CD4-positive, alpha-beta T cell treated with Interleukin-21 for 1 hour (primary cell): Measurements from ENCODE around the gene TMEM245.
"Not testable (repeated sequence)": the region's sequence is repeated elsewhere in the genome, so short reads cannot be mapped to it uniquely, and the experiment has no call there.

Experiments used
- DNase-seq: peaks from one replicate; pipeline ENCODE4 v3.0.0-alpha.2; 2020

The TMEM245 gene

GRCh38 chr9:109060191-109060590 is 59.6 kb downstream of the TMEM245 start:
- DNase-seq: no peak

- DNase-seq: not testable (repeated sequence)
Observed at GRCh38 chr9:109053121-109053520, 66.6 kb downstream of the TMEM245 start.

GRCh38 chr9:109052416-109052815 is 67.3 kb downstream of the TMEM245 start:
- no peak for DNase-seq

GRCh38 chr9:109051733-109052132 is 68.0 kb downstream of the TMEM245 start:
- DNase-seq: no peak

DNA sequence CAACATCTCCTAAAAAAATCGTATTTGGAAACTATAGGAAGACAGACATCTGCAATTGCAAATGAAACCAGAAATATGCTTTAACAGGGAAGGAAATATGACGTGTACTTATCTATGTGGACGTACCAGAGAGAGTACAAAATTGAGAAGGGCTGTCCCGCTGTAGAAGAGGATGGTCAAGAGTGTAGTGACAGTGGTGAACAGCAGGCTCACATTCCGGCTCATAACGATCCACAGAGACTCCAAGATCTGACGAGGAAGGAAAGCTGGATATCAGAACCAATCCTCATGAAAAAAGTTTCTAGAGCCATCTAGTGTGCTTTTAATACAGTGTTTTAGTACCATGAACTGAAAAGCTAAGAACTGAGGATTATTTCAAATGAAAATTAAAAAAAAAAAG is 69.3 kb downstream of the TMEM245 start:
- no peak for DNase-seq

DNA sequence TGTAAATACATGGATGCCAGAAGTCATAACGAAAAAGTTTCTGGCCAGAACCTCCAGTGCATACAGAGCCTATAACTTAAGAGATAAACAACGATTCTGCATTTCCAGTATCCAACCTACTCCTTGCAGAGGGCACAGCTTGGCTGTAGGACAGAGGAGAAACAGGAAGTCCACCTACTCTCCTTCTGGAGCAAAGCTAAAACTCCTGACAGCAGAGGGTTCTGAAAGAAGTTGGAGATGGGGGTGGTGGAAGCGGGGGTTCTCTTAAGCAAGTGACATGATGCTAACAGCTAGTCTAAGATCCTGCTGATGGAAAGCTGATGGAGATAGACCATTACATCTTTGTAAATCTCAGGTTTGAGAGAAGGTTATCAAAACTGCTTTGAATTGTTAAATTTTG is 70.9 kb downstream of the TMEM245 start:
- DNase-seq: no peak

DNA sequence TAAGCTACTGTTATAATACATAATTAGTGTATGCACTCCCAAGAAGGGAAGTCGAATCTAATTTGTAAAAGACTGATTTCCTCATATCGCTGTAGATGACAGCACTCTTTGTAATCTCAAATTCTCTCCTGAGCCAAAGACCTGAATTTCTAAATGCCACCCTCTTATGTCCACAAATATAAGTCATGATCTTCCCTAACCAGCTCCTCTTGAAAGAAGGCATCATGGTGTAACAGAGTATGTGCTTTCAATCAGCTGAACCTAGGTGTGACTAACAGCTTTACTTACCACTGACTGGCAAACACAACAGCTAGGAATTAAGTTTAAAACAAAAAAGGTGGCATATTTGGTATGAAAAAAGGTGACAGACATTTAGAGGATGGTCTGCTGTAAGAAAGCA is 72.5 kb downstream of the TMEM245 start:
- no peak for DNase-seq

- DNase-seq: no peak
Observed at GRCh38 chr9:109046346-109046745, 73.4 kb downstream of the TMEM245 start.

DNA sequence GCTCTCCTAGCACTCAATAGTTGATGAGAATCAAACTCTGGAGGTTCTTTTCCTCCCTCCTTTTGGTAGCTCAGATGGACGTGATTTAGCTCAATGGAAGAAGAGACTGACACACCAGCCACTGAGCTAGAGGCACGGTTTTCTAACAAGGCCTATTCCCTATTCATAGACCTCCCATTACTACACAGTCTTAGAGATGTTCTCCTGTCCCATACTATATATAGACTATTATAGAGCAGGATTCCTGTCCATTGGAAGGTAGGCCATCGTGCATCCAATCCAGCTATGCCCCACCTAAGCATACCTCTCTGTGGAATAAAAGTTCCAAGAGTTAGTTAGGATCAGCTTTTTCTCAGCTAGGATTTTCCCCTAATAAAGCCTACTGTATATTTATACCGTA is 76.2 kb downstream of the TMEM245 start:
- no peak for DNase-seq

DNA sequence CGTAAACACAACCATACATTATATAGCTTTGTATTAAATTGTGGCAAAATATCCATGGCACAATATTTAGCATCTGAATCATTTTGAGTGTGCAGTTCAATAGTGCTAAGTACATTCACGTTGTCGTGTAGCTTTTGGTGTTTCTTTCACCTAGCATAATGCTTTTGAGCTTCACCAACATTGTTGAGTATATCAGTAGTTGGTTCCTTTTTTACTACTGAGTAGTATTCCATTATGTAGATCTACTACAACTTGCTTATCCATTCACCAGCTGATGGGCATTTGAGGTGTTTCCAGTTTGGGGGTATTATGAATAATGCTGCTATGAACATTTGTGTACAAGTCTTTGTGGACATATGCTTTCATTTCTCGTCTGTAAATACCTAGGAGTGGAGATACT is 79.2 kb downstream of the TMEM245 start:
- no peak for DNase-seq

DNA sequence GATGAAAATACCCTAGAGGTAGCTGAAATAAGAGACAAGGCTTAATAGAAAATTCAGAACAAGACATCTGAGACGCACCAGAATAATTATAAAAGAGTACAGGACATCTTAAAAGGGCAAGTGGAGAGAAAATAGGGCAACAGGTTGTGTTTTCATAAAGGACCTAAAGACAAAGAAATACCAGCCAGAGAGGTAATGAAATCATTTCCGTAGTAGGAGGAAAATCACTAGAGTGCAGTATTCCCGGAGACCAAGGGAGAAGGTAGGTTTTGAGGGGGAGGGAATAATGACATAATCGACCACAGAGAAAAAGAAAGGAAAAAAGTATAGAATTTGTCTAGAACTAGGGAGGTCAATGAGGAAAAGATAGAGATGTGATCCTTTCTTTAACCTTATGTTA is 80.2 kb downstream of the TMEM245 start:
- no peak for DNase-seq

DNA sequence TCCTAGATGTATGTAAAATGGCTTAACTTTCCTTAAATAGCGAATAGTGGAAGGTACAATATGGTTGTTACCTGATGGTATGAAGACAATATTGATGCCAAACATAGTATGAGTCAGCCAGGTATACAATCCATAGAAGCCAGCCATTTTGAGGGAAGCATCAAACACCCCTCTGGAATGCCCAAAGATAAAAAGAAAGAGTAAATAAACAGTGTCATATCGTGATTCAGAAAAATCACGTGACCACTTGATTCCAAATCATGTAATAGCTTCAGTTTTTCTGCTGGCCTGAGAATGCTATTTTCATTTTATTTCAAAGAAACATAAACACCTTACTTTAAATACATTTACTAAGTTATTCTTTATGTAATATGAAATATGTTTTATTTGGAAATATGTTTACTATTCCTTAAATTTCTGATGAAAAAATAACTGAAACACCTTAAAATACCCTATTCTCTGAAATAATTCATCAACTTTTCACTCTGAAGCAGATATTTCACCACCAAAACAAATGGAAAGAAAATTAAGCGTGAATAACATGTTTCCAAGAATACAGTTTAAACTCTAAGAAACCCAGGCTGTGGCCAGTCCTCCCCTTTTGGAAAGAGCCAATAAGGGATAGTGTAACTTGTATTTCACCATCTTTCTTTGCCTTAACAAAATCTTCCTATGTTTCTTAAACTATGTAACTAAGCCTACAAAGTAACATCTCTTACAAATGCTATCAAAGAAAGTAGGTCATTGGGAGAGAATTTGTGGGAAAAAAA is 81.6 kb downstream of the TMEM245 start:
- no peak for DNase-seq

DNA sequence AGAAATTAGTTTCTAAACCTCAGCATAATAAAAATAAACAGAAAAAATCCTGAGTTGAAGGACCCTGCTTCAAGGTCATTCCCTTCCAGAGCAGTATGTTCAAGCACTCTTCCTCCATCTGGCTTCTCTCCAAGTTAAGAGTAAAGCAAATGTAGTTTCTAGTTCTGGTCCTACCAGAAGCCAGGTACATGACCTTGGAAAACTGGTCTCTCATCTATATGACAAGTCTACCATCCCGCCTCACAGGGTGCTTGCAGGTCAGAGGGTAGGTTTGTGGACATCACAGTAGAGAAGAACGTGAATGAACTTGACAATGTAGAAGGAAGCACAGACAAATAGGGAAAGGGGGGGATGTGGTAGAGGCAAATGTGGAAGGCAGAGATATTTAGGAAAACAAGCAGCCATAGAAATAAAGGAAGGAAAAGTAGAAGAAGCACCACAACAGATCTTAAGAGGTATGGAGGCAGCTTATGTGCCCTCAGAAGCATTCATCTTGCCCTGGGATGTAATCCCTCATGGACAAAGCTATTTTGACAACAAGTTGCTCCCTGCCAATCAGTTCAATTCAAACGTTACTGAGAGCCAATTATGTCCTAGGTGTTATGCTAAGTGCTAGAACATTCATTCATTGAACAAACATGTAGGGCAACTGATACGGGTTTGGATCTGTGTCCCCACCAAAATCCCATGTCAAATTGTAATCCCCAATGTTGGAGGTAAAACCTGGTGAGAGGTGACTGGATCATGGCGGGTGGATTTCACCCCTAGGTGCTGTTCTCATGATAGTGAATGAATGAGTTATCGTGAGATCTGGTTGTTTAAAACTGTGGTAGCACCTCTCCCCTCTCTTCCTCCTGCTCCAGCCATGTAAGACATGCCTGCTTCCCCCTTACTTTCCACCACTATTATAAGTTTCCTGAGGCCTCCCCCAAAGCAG is 82.7 kb downstream of the TMEM245 start:
- DNase-seq: no peak

GRCh38 chr9:109035684-109036423 is 83.9 kb downstream of the TMEM245 start:
- no peak for DNase-seq

- no peak for DNase-seq
Observed at GRCh38 chr9:109033941-109034700, 85.6 kb downstream of the TMEM245 start.

DNA sequence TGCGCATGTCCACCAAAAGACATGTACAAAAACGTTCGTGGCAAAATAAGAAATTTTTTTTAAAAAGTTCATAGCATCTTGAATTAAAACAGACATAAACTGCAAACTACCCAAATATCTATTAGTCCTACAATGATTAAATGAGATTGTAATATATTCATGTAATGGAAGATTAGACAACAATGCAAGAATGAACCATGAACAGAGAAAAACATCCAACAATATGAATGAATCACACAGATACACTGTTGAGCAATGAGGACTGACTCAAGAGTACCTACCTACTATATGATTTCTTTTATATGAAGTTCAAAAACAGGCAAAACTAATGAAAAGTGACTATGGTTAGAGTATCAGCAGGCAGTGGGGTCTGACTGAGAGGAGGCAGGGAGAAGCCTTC is 88.5 kb downstream of the TMEM245 start:
- DNase-seq: no peak

DNA sequence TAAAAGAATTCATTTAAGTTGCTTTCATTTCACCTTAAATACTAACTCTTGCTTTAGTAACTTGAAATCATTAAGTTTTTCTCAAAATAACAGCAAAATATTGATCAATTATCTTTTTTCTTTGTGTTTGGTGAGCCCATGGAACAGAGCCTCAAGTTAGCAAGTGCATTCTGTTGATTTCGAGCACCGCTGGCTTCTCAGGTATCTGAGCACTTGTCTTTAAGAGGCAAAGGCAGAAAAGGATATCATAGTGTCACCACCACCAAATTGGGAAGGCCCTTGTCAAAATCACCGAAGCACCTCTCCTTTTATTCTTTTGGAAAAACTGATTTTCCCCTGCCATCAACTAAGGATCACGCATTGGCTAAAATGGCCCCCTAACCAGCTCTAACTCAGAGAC is 89.3 kb downstream of the TMEM245 start:
- no peak for DNase-seq

DNA sequence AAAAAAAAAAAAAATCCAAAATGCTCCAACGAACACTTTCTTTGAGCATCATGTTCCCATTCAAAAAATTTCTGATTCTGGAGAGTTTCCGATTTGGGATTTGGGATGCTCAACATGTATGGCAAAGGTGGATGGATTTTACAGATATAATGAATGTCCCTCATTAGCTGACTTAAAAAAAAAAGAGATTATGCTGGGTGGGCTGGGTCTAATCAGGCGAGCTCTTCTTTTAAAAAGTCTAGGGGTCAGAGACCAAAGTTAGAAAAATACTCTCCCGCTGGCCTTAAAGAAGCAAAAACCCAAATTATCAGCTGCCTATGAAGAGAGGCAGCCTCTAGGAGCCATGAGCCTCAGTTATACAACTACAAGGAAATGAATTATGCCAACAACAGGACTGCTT is 91.3 kb downstream of the TMEM245 start:
- DNase-seq: no peak

GRCh38 chr9:109027176-109027575 is 92.6 kb downstream of the TMEM245 start:
- no peak for DNase-seq

DNA sequence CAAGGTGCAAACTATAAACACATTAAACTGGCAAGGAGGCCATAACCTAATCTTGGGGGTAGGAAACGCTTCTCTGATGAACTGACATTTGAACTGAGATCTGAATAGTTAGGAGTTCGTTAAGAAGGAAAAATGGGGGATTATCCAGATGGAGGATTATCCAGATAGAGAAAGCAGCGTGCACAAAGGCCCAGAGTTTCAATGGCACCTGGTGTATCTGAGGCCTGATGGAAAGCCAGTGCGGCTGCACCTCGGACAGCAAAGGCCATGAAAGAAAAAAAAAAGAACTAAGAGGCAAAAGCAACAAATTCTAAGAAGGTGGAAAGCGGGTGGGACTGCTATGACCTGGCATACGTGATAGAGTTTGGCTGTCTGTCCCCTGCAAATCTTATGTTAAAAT is 93.4 kb downstream of the TMEM245 start:
- no peak for DNase-seq

GRCh38 chr9:109022873-109023272 is 96.9 kb downstream of the TMEM245 start:
- DNase-seq: no peak
